ENCODE measurements around the gene CREBL2.

CREBL2 gene

GRCh38 chr12:12598864-12599263, 12.8 kb upstream of the CREBL2 start:
- Histone ChIP-seq H3K4me1 (no peaks in the 10 kb centered on the region), H3K4me3 (ENCODE audit: low read depth, low read length) (no peak overlapping the region), H3K27me3 (no peaks in the 10 kb centered on the region), H3K9me3 (no peaks in the 10 kb centered on the region), H3K36me3 (no peaks in the 10 kb centered on the region)
- DNase-seq, result no peak
- TF ChIP-seq, protein P1, sequence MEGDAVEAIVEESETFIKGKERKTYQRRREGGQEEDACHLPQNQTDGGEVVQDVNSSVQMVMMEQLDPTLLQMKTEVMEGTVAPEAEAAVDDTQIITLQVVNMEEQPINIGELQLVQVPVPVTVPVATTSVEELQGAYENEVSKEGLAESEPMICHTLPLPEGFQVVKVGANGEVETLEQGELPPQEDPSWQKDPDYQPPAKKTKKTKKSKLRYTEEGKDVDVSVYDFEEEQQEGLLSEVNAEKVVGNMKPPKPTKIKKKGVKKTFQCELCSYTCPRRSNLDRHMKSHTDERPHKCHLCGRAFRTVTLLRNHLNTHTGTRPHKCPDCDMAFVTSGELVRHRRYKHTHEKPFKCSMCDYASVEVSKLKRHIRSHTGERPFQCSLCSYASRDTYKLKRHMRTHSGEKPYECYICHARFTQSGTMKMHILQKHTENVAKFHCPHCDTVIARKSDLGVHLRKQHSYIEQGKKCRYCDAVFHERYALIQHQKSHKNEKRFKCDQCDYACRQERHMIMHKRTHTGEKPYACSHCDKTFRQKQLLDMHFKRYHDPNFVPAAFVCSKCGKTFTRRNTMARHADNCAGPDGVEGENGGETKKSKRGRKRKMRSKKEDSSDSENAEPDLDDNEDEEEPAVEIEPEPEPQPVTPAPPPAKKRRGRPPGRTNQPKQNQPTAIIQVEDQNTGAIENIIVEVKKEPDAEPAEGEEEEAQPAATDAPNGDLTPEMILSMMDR (IDR thresholded peaks at IDR 0.05; ENCODE audit: low read depth, low read length), result no peak

DNA sequence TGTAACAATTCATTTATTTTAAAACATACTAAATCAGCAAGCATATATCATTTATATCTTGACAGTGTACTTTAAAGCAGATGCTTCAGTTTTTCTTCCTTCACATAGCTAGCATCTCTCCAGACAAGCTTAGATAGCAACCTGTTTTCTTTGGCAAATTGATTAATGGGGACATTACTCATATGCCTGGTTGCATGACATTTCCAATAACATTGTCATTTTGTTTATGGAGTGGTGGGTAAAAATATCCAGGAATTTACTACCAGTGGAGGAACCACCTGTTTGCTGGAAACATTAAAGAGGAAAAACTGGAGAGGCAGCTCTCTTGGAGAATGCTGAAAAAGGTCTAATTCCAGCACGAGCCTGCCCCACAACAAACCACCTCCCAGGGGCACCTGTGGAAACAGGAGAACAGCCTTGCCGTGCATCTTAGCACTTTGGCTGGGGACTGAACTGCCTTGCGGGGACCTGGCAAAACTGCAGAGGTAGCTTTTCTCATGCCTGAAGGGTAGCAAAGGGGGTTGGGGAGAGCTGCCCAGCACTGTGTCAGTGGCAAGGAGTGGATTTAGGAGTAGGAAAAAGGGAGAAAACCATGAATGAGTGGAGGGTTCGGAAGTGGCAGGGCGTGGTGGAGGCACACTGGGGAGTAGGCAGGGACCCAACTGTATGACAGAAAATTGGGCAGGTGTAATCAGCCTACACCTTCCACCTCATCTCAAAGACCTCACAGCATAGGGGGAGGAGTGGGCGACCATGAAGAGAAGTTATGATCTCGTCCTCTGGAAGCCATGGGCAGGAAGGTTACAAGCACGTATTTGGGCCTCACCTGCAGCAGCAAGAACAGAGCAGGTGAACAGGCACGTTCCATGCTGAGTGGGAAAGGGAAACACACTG, 11.7 kb upstream of the CREBL2 start:
- TF ChIP-seq, protein P1 (IDR thresholded peaks at IDR 0.05; ENCODE audit: low read depth, low read length), result no peak
- Histone ChIP-seq H3K9me3 (no peaks in the 10 kb centered on the region), H3K36me3 (no peaks in the 10 kb centered on the region), H3K4me1 (no peaks in the 10 kb centered on the region), H3K27me3 (no peaks in the 10 kb centered on the region), H3K4me3 (ENCODE audit: low read depth, low read length) (no peak overlapping the region)
- DNase-seq, result no peak

- no peak overlapping the region for H3K4me3 ChIP-seq (ENCODE audit: low read depth, low read length)
- no peaks in the 10 kb centered on the region for H3K27me3 ChIP-seq
- H3K36me3 ChIP-seq, result no peaks in the 10 kb centered on the region
- TF ChIP-seq, protein P1 (IDR thresholded peaks at IDR 0.05; ENCODE audit: low read depth, low read length), result no peak
- no peak for DNase-seq
- no peaks in the 10 kb centered on the region for H3K4me1 ChIP-seq
- H3K9me3 ChIP-seq, result no peaks in the 10 kb centered on the region
Observed at GRCh38 chr12:12600659-12601058, 11.0 kb upstream of the CREBL2 start.

DNA sequence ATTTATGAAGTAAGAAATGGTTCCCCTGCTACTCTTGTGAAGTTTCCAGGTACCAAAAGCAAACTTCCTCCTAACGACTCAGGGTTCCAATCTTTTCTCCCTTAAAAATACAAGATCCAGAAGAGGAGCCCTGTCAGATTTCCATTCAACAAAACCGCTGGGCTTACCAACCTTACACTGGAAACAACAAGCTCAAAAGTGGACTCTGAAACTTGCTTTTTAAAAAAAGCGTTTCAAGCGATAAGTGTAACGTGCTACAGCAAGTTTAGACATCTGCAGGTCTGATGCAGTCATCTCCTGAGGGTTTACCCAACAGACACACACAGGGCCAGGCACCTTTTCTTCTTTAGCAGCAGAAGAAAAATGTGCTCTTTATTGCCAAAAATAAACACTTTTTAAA, 6.9 kb upstream of the CREBL2 start:
- Histone ChIP-seq H3K4me1 (no peaks in the 10 kb centered on the region), H3K27me3 (no peaks in the 10 kb centered on the region), H3K36me3 (no peaks in the 10 kb centered on the region), H3K4me3 (ENCODE audit: low read depth, low read length) (no peak overlapping the region), H3K9me3 (no peaks in the 10 kb centered on the region)
- TF ChIP-seq, protein P1 (IDR thresholded peaks at IDR 0.05; ENCODE audit: low read depth, low read length), result no peak
- DNase-seq, result no peak

GRCh38 chr12:12606781-12607589, 4.7 kb upstream of the CREBL2 start:
- Histone ChIP-seq H3K4me3 (ENCODE audit: low read depth, low read length) (no peak overlapping the region), H3K27me3 (no peaks in the 10 kb centered on the region), H3K4me1 (no peaks in the 10 kb centered on the region), H3K9me3 (no peaks in the 10 kb centered on the region), H3K36me3 (no peaks in the 10 kb centered on the region)
- DNase-seq, result no peak
- TF ChIP-seq, protein P1 (IDR thresholded peaks at IDR 0.05; ENCODE audit: low read depth, low read length), result no peak
